IMR-90 (cell line): ENCODE results near the gene LAMC3.

Source experiments
- BHLHE40 ChIP-seq: fragments of 150-350 bp; IDR thresholded peaks from 2 replicates; pipeline ENCODE4 v1.6.1; 2016; ENCODE audit warnings: mild to moderate bottlenecking, low read depth, low read length
- CHD1 ChIP-seq: IDR thresholded peaks from 2 replicates; pipeline ENCODE4 v1.6.1; 2012; ENCODE audit warnings: low read depth, low read length, improper control_type of control experiment
- FOS ChIP-seq: fragments of 150-350 bp; IDR thresholded peaks from 2 replicates; pipeline ENCODE4 v1.6.1; 2016; ENCODE audit warnings: low read depth, low read length
- MAFK ChIP-seq: IDR thresholded peaks from 2 replicates; pipeline ENCODE4 v1.6.1; 2012; ENCODE audit warnings: low read depth, low read length, improper control_type of control experiment
- MXI1 ChIP-seq: IDR thresholded peaks from 2 replicates; pipeline ENCODE4 v1.6.1; 2012; ENCODE audit warnings: low read depth, mild to moderate bottlenecking, low read length, moderate library complexity, borderline replicate concordance
- POLR2A ChIP-seq: IDR thresholded peaks from 2 replicates; pipeline ENCODE4 v1.6.1; 2012; ENCODE audit warnings: mild to moderate bottlenecking, low read depth, low read length
- RAD21 ChIP-seq: IDR thresholded peaks from 2 replicates; pipeline ENCODE4 v1.6.1; 2012; ENCODE audit warnings: low read length, improper control_type of control experiment
- RFX5 ChIP-seq: IDR thresholded peaks from 2 replicates; pipeline ENCODE4 v1.8.0; 2012; ENCODE audit warnings: low read depth, mild to moderate bottlenecking, low read length, moderate library complexity
- SMC3 ChIP-seq: fragments of 150-350 bp; IDR thresholded peaks from 2 replicates; pipeline ENCODE4 v1.6.1; 2016; ENCODE audit warnings: low read depth, mild to moderate bottlenecking, antibody characterized with exemption, low read length, moderate library complexity
- TF ChIP-seq, protein P1 (sequence below): conservative IDR thresholded peaks from 2 replicates; pipeline ENCODE4 v1.5.1; 2012; ENCODE audit warnings: mild to moderate bottlenecking, low read depth, low read length, improper control_type of control experiment
- TF ChIP-seq, protein P2 (sequence below): fragments of 150-350 bp; IDR thresholded peaks from 2 replicates; pipeline ENCODE4 v1.6.1; 2016; ENCODE audit warnings: low read depth, mild to moderate bottlenecking, low read length, moderate library complexity, borderline replicate concordance

DNA sequence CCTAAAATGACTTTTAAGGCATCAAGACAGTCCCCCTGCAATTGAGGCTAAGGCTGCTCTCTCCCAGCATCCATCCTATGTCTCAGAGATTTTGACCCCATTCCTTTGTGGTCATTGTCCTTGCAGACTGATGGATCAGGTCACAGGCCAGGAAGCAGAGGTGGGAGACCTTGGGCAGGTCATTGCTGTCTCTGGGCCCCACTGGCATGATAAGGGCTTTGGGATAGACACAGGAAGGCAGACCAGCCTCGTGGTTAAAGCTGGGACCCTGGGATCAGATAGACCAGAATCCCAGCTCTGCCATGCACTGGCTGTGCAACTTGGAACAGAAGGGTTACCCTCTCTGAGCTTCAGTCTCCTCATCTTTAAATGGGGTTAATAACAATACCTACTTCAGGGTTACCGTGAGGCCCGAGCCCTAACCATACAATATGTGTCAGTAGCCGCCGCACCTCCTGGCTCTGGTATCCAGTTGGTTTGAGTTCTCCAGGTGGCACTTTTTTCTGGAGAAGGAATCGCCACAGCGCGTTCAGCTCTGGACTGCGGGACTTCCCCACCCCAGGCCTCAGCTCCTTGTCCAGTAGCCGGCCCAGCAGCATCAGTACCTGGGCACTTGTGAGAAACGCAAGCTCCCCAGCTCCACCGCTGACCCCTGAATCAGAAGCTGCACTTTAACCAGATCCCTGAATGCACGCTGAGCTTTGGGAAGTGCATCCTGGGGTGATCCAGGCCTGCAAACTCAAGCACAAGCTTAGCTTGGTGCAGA is 21.4 kb downstream of the LAMC3 start:
- TF ChIP-seq, protein P1, sequence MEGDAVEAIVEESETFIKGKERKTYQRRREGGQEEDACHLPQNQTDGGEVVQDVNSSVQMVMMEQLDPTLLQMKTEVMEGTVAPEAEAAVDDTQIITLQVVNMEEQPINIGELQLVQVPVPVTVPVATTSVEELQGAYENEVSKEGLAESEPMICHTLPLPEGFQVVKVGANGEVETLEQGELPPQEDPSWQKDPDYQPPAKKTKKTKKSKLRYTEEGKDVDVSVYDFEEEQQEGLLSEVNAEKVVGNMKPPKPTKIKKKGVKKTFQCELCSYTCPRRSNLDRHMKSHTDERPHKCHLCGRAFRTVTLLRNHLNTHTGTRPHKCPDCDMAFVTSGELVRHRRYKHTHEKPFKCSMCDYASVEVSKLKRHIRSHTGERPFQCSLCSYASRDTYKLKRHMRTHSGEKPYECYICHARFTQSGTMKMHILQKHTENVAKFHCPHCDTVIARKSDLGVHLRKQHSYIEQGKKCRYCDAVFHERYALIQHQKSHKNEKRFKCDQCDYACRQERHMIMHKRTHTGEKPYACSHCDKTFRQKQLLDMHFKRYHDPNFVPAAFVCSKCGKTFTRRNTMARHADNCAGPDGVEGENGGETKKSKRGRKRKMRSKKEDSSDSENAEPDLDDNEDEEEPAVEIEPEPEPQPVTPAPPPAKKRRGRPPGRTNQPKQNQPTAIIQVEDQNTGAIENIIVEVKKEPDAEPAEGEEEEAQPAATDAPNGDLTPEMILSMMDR: no peak
- TF ChIP-seq SMC3: no peak
- no peak for TF ChIP-seq MXI1
- TF ChIP-seq, protein P2, sequence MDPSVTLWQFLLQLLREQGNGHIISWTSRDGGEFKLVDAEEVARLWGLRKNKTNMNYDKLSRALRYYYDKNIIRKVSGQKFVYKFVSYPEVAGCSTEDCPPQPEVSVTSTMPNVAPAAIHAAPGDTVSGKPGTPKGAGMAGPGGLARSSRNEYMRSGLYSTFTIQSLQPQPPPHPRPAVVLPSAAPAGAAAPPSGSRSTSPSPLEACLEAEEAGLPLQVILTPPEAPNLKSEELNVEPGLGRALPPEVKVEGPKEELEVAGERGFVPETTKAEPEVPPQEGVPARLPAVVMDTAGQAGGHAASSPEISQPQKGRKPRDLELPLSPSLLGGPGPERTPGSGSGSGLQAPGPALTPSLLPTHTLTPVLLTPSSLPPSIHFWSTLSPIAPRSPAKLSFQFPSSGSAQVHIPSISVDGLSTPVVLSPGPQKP: no peak
- no peak for TF ChIP-seq FOS
- TF ChIP-seq RAD21: no peak
- TF ChIP-seq MAFK: no peak
- TF ChIP-seq POLR2A: no peak
- no peak for TF ChIP-seq RFX5
- TF ChIP-seq CHD1: no peak
- TF ChIP-seq BHLHE40: no peak
